Amygdala (tissue), 56 donors: Measurements from ENCODE around the gene PTPRG.

Source experiments
- DNase-seq, 56 donors: peaks; one replicate each; lab custom pipeline; 2025; lab: John Stamatoyannopoulos, UW

PTPRG gene

GRCh38 chr3:61966200-61966599 is 404.8 kb downstream of the PTPRG start:
- no peak for DNase-seq

- DNase-seq = no peak
Observed at GRCh38 chr3:61967019-61967418, 405.6 kb downstream of the PTPRG start.

- DNase-seq = no peak
Observed at GRCh38 chr3:61967937-61968336, 406.6 kb downstream of the PTPRG start.

- DNase-seq = no peak
Observed at GRCh38 chr3:61974662-61975061, 413.3 kb downstream of the PTPRG start.

GRCh38 chr3:61975199-61975598 is 413.8 kb downstream of the PTPRG start:
- DNase-seq = no peak

GRCh38 chr3:61975936-61976335 is 414.6 kb downstream of the PTPRG start:
- DNase-seq = no peak

- no peak for DNase-seq
Observed at GRCh38 chr3:61978460-61979419, 417.4 kb downstream of the PTPRG start.

GRCh38 chr3:61979638-61980037 is 418.3 kb downstream of the PTPRG start:
- no peak for DNase-seq

- no peak for DNase-seq
Observed at GRCh38 chr3:61980041-61980440, 418.7 kb downstream of the PTPRG start.

GRCh38 chr3:61981060-61981459 is 419.7 kb downstream of the PTPRG start:
- no peak for DNase-seq

GRCh38 chr3:61983479-61983878 is 422.1 kb downstream of the PTPRG start:
- no peak for DNase-seq

GRCh38 chr3:61985020-61985419 is 423.6 kb downstream of the PTPRG start:
- DNase-seq = no peak

GRCh38 chr3:61986473-61986872 is 425.1 kb downstream of the PTPRG start:
- no peak for DNase-seq

GRCh38 chr3:61989681-61990080 is 428.3 kb downstream of the PTPRG start:
- DNase-seq = no peak

GRCh38 chr3:61990327-61991027 is 429.1 kb downstream of the PTPRG start:
- no peak for DNase-seq

GRCh38 chr3:61991706-61992105 is 430.3 kb downstream of the PTPRG start:
- DNase-seq = no peak

GRCh38 chr3:61996366-61996765 is 435.0 kb downstream of the PTPRG start:
- no peak for DNase-seq

GRCh38 chr3:61997101-61997500 is 435.7 kb downstream of the PTPRG start:
- no peak for DNase-seq

- DNase-seq = no peak
Observed at GRCh38 chr3:62003835-62004234, 442.5 kb downstream of the PTPRG start.

- DNase-seq = peak in 13 of 56 donors; percentile 2 to 37 (median 13)
Observed at GRCh38 chr3:62007036-62007435, 445.7 kb downstream of the PTPRG start.

GRCh38 chr3:62010989-62011388 is 449.6 kb downstream of the PTPRG start:
- no peak for DNase-seq

- no peak for DNase-seq
Observed at GRCh38 chr3:62011666-62012065, 450.3 kb downstream of the PTPRG start.
